Amniotic stem cell (primary cell): ENCODE results near the gene DNMT3A.

ENCODE experiments used
- DNase-seq: peaks from one replicate; lab custom pipeline; 2025; lab: John Stamatoyannopoulos, UW

DNMT3A gene

DNA sequence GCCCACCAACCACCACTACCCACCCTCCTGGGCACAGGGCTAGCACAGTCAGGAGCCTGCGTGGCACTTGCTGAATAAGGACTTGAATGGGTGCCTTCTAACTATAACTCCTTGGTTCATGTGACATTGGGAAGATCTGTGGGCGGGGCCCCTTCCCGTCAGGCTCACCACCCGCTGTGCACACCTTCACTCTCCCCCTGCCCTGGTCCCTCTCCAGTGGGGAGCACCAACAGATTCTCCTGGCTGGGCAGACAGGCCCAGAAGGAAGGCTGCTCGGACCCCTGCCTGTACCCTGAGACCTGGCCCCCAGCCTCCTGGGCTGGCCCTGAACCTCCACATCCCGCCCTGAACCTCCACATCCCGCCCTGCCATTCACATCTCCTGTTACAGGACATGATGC lies 139.9 kb downstream of the DNMT3A start:
- no peak for DNase-seq

DNA sequence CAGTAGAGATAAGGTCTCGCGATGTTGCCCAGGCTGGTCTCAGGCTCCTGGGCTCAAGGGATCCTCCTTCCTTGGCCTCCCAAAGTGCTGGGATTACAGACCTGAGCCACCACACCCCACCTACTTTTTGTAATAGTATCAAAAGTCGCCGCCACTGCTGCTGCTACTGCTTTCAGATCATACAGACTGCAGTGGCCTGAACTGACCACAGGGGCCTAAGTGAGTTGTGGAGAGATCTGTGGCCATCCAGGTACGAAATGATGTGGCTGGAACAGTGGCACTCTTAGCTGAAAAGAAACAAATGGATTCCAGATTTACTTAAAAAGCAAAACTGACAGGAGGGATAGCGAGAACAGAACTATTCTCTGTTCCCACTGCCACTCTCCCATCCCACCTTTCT lies 140.5 kb downstream of the DNMT3A start:
- DNase-seq = no peak

DNA sequence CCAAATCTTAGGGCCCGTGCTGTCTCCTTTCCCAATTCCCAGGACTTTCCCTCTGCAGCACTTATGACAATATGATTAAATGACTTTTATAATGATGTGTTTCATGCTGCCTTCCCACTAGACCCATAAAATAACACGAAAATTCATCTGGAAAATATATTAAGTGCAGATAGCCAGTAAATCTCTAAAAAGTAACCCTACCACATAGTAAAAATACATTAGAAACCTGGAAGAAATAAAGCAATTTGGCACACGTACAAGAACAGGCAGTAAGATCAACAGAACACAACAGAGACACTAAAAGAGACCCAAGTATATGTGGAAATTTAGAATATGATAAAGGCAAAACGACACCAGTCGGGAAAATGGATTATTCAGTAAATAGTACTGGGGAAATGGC lies 143.1 kb downstream of the DNMT3A start:
- no peak for DNase-seq

DNA sequence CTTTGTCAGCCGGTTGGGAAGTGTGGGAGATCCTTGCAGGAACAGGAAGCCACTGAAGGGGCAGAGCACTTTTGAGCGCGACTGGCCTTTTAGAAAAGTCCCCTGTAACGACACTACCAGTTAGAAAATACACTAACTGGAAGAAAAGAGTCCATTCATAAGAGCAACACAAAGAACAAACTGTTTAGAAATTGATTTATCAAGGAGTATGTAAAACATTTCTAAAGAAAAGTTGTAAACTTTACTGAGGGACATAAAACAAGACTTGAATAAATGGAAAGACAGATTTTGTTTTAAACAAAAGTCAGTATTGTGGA lies 143.6 kb downstream of the DNMT3A start:
- no peak for DNase-seq

DNA sequence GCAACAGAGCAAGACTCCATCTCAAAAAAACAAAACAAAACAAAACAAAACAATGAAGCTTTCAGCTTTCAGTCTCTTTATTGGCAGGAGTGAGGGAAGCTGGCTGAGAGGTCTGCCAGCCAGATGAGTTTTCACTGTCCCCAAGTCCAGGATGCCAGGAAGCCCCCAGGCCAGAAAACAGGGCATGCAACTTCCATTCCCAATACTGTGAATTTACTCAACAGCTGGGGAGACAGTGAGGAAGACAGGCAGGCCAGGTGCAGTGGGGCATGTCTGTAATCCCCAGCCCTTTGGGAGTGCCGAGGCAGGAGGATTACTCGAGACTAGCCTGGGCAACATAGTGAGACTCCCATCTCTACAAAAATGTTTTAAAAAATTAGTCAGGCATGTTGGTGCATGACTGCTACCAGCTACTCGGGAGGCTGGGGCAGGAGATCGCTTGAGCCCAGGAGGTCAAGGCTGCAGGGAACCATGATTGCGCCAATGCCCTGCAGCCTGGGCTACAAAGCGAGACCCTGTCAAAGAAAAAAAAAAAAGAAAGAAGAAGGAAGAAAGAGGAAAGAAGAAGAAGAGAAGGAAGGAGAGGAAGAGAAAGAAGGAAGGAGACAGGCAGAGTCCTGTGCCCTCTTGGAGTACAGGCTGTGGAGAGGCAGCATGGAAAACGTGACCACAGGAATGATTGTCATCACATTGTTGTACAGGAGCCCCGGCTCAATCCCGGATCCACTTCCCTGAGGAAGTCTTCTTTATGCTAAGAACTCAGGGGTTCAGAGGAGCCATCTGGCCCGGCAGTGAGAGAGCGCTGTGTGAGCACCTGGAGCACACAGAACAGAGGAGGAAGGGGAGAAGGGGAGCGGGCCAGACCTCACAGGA lies 144.2 kb downstream of the DNMT3A start:
- DNase-seq = no peak

DNA sequence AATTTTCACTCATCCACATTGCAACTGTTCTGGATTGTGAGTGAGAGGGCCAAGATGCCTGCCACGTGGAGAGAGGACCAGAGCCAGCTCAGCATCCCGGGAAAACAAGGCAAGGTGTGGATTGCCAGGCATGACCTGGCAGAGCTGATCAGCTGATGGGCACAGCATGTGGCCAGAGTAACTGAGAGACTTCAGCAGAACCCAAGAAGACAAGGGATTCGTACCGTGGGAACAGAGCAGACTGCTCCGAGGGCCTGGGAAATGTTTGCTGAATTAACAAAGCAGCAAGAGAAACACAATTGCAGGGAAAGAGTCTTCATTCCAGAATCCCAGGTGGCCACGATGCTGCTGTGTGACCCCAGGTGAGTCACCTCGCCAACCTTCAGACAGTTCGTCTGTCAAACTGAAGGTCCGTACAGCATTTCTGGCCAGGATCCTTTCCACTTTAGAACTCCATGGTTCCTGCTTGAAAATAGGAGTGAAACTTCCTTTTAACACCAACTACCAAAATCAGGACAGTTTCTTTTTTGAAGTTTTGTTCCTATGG lies 147.1 kb downstream of the DNMT3A start:
- DNase-seq = no peak

DNA sequence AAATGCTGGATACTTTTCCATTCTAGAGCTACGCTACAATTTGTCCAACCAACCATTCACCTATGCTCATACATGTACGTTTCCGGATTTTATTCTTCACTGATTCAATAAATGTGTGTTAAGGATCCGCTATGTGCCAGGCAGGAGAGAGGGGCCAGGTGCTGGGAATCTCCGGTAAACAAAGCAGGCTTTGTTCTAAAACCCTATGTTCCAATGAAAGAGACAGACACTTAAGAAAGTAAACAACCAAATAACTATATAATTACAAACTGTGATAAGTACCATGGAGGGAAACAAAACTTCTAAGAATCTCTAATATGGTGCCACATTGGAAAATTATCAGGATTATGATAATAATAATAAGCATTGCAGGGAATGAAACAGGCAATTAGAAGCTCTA lies 151.2 kb downstream of the DNMT3A start:
- DNase-seq = no peak

DNA sequence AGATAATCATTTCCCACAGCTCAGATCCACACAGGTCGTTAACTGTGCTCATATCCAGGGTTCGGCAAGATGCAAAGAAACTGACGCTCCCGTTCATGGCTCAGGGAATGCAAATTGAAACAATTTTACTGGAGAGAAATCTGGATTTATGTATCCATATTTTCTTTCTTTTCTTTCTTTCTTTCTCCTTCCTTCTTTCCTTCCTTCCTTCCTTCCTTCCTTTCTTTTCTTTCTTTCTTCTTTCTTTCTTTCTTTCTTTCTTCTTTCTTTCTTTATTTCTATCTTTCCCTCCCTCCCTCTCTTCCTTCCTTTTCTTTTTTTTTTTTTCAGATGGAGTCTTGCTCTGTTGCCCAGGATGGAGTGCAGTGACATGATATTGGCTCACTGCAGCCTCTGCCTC lies 153.3 kb downstream of the DNMT3A start:
- no peak for DNase-seq

DNA sequence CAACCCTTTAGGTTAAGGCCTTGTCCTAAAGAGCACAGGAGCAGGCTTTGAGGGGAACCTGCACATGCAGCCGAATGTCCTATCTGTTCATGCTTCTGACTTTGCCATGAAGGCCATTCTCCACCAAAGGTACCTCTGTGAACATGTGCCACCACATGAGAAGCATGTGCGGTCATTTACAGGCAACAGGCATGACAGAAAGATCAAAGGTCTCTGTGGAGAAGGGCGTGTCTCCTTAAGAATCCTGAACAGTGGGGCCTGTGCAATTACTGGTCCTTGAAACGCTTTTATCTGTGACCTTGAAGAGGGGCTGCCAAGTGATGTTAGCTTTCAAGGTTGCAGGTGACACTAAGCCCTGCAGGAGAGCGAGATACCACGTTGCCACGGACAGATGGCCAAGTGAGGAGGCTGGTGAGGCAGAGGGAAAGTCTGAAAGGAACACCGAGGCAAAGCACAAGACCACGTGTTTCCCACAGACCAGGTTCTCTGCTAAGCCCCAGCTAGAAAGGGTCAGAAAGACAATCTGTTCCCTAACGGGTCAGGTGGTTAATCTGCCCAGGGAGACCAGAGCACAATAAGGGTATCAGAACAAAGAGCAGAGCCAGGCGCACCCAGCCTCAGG lies 153.9 kb downstream of the DNMT3A start:
- DNase-seq = no peak

DNA sequence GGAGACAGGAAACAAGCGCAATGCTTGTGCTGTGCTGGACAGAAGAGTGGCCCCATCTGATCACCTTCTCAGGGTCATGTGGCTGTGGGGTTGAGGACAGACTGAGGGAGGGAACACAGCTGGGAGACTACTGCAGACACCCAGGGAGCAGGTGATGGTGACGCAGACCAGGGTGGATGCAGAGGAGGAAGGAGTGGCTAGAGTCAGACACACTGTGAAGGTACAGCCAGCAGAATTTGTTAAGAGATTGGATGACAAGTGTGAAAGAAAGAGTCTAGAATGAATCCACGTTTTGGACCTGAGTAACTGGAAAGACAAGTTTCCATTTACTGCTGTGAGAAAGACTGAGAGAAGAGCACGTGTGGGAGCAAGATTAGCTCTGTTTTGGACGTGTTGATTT lies 157.5 kb downstream of the DNMT3A start:
- DNase-seq = no peak

DNA sequence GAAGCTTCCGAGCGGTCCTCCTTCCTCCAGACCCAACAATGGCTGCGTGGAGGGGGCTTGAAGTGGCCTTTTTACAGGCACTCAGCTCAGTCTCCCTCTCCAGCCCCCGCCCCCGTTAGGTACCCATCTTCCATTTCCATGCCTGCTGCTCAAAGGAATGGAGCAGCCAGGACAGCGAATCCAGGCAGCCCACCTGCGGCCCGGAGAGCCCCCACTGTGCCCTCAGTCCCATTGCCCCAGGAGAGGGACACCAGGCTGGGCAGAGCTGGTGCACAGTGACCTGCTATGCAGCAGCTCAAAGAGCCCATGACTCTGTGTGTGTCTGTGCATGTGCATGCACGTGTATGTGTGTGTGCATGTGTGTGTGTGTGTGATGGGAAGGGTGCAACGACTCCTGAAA lies 162.7 kb downstream of the DNMT3A start:
- no peak for DNase-seq
